GM21381 (cell line): ENCODE data around the gene BRIP1.
"Not testable (repeated sequence)": the region's sequence is repeated elsewhere in the genome, so short reads cannot be mapped to it uniquely, and the experiment has no call there.

Experiments used
- ATAC-seq: cut with Tn5 transposase; IDR thresholded peaks from one replicate; pipeline ENCODE4 v1.9.1; 2021; ENCODE audit warnings: mild to moderate bottlenecking, moderate library complexity; ENCODE audit not compliant: unreplicated experiment

The BRIP1 gene

DNA sequence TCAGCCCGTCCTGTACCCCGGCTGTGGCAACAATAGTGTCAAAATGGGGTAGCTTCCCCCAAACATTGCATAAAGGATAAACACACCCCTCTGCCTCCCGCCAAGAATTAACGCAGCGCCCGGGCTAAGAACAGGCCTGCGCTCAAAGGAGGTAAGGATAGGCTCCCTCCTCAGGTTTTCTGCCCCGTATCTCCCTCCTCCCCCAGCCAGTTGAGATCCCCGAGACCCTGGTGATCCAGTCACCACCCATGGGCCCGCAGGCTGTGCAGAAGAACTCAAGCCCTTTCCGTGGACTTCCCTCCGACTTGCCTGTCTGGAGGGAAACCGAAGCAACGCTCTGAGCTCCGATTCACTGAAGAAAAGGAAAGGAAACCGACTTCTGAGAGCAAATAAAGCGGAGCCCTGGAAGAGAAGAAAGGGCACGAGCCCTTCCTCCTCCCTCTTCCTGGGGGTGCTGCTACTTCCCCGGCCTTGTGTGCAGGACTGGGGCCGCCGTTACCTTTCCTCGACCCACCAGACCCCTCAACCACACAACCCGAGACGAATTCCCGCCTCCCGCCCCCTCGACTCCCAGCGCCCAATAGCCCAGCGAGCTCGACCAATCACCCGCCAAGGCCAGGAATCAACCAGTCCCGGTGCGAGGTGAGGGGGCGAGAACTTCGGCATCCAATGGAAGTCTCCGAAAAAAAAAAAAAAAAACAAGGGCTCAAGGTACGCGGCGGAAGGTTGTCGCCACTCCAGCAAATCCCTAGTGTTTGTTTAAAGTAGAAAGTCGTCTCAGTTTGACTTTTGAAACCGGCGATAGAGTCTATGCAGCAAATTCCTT is at the start of gene BRIP1:
Gene BRIP1 (minus strand): TSS at position 554 of the 826 bp plus-strand sequence. CDS start 1,989 bp downstream, outside the sequence.
- ATAC-seq, result peak; percentile 92

DNA sequence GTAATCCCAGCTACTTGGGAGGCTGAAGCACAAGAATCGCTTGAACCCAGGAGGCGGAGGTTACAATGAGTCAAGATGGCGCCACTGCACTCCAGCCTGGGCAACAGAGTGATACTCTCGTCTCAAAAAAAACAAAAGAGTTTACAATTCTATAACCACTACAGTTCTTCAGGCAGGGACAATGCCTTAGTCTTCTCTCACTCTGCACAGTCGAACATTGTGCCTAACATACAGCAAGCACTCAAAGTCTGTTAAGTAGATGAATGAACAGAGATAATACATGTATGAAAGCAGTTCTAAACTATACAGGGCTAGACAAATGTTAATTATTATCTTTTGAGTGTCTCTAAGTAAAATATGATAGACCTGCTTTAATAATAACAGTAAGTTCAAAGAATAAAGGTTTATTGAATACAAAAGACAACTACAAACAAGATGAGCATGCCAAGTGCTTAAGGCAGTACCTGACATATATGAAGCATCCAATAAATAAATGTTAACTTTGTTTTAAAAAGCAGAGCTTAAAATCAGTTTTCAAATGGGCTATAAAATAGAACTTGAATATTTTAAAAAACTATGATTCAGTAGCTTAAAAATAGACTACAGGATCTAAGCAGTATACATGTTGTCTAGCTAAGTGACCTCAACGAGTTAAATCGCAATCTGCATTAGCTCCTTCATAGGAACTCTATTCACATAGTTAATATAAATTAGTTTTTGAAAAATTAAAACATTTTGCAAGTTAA is 45.1 kb upstream of the BRIP1 start:
- ATAC-seq, result no peak

GRCh38 chr17:61907361-61907760 is 44.0 kb upstream of the BRIP1 start:
- no peak for ATAC-seq

- ATAC-seq, result no peak
Observed at GRCh38 chr17:61904094-61904710, 40.9 kb upstream of the BRIP1 start.

GRCh38 chr17:61903251-61903650 is 39.9 kb upstream of the BRIP1 start:
- no peak for ATAC-seq

- ATAC-seq, result no peak
Observed at GRCh38 chr17:61897548-61898180, 34.3 kb upstream of the BRIP1 start.

DNA sequence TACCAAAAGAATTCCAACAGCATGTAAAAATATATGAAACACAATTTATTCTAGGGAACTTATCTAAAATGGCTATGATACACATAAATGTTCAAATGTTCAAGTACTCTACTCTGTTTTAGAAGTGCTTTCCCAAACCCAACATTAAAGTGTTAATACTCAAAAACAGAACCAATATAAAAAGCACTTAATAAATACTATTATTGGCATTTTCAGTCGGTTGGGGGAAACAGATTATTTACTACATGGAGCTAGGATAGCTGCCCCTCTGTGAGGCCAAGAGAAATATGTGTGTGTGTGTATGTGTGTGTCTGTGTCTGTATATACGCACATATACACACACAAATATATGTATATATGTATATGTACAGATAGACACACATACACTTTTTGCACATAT is 32.1 kb upstream of the BRIP1 start:
- no peak for ATAC-seq

DNA sequence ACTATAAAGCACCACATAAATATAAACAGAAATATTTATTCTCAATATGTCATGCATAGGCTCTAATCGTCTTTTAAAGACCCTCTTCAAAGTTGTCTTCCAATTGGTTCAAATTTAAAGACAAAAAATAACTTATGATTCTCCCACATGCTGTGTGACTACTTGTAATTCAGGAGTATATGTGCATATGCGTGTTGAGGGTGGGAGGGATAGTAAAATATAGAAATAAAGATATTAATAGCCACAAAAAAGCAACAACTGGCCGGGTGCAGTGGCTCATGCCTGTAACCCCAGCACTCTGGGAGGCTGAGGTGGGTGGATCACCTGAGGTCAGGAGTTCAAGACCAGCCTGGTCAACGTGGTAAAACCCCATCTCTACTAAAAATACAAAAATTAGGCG is 31.0 kb upstream of the BRIP1 start:
- ATAC-seq, result not testable (repeated sequence)

GRCh38 chr17:61887733-61888132 is 24.4 kb upstream of the BRIP1 start:
- not testable (repeated sequence) for ATAC-seq

- not testable (repeated sequence) for ATAC-seq
Observed at GRCh38 chr17:61885865-61886264, 22.5 kb upstream of the BRIP1 start.

DNA sequence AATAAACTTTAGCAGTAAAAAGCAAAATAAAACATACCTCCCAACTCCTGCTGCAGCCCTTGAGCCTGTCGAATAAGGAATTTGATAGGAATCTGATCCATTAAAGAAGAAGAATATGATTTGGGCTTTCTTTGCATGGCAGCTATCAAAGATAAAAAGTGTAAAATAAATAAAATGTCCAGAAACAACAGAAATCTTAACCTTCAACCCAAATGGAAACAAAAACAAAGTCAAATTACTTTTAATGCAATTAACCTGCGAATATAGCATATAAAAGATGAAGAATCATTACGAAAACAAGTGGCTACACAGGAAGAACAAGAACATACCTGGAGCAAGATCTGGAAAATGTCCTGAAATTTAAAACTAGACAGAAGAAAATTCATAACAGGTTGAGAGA is 21.5 kb upstream of the BRIP1 start:
- no peak for ATAC-seq

- no peak for ATAC-seq
Observed at GRCh38 chr17:61880589-61881102, 17.3 kb upstream of the BRIP1 start.

DNA sequence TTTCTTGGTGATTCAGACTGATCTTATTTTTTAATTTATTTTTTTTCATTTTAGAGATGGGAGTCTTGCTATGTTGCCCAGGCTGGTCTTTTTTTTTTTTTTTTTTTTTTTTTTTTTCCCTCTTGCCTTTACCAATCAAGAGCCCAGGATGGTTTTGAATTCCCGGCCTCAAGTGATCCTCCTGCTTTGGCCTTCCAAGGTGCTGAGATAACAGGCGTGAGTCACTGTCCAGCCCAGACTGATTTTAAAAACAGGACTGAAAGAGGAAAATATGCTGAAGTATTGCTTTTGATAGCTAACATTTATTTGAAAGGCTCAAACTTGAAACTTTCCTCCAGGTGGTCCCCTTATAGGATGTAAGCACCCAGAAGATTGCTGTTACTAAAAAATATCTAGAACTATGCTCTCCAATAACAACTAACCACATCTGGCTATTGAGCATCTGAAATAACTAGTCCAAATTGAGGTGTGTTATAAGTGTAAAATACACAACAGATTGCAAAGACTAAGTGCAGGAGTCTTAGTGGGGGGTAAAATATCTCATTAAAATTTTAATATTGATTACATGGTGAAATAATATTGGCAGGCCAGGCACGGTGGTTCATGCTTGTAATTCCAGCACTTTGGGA is 15.8 kb upstream of the BRIP1 start:
- no peak for ATAC-seq

DNA sequence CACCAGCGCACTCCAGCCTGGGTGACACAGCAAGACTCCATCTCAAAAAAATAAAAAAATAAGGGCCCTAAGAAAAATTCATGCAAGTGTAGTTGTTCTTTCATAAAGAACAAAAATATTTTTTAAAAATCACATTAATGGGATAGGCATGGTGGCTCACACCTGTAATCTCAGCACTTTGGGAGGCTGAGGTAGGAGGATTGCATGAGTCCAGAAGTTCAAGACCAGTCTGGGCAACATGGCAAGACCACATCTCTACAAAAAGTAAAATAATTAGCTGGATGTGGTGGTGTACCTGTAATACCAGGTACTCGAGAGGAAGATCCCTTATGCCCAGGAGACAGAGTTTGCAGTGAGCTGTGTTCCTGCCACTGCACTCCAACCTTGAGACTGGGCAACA is 15.2 kb upstream of the BRIP1 start:
- no peak for ATAC-seq

- ATAC-seq, result no peak
Observed at GRCh38 chr17:61877837-61878236, 14.5 kb upstream of the BRIP1 start.

GRCh38 chr17:61875804-61876203 is 12.5 kb upstream of the BRIP1 start:
- ATAC-seq, result no peak

DNA sequence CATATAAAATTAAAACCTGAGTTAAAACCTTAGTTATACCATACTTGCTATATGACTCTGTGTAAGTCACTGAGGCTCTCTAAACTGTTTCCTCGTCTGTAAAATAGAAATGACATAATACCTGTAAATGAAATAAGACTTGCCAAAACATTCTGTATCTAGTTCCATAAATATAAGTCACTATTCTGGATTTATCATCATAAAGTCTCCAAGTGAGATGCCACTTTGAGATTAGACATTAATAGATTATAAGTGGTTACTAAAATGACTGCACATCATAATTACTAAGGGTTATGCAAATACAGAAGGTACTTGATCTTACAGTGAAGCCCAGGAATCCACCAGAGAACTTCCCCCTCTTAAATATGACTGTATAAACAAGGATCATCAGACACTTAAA is 12.0 kb upstream of the BRIP1 start:
- no peak for ATAC-seq

- no peak for ATAC-seq
Observed at GRCh38 chr17:61874075-61874474, 10.7 kb upstream of the BRIP1 start.

DNA sequence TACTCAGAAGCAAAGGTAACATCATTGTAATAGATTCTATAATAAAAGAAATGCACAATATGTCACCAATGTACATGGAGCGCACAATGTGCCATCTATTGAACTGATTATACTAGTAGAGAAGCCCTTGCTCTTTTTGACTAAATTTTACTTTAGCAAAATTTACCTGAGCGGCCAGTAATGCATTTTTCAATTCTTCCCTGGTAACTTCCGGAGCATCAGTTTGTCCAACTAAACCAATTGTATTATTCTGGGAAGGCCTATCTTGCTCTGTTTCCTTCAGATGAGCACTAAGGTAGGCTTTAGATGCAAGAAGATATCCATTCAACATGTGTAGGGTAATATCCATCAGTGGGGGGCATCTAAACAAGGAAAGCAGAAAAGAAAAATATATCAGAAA is 8.8 kb upstream of the BRIP1 start:
- no peak for ATAC-seq

GRCh38 chr17:61869138-61869537 is 5.8 kb upstream of the BRIP1 start:
- no peak for ATAC-seq

- no peak for ATAC-seq
Observed at GRCh38 chr17:61868074-61868473, 4.7 kb upstream of the BRIP1 start.
